Coronary artery (tissue), 2 donors: ENCODE data around the gene CAP1.

ENCODE experiments used
- DNase-seq: peaks from one replicate; pipeline ENCODE4 v3.0.0-alpha.2; 2017; ENCODE audit warnings: low spot score
- H3K27ac ChIP-seq, 2 donors: fragments of 200-600 bp; sonication (generic); one replicate each; pipeline ENCODE4 v1.5.1; 2016 to 2019
- H3K4me3 ChIP-seq: fragments of 200-600 bp; sonication (generic); 2 replicates; pipeline ENCODE4 v1.5.1; 2016; ENCODE audit warnings: mild to moderate bottlenecking, moderate library complexity
- CTCF ChIP-seq: fragments of 200-600 bp; sonication (generic); IDR thresholded peaks from one replicate; pipeline ENCODE4 v1.5.1; 2019; ENCODE audit warnings: antibody characterized with exemption

The CAP1 gene

GRCh38 chr1:40020447-40021085, 20.0 kb upstream of the CAP1 start:
- no peak for TF ChIP-seq CTCF
- Histone ChIP-seq H3K4me3 (no peak overlapping the region), H3K27ac (no peak overlapping the region)
- DNase-seq: no peak

- DNase-seq: no peak
- no peak for TF ChIP-seq CTCF
- Histone ChIP-seq H3K4me3 (no peak overlapping the region), H3K27ac (no peak overlapping the region)
These were observed 17.1 kb upstream of the CAP1 start for GRCh38 chr1:40023379-40023944.

- TF ChIP-seq CTCF: no peak
- Histone ChIP-seq H3K4me3 (no peak overlapping the region), H3K27ac (no peak overlapping the region)
- no peak for DNase-seq
These were observed 15.9 kb upstream of the CAP1 start for GRCh38 chr1:40024671-40025070.

- Histone ChIP-seq H3K27ac (no peak overlapping the region), H3K4me3 (no peak overlapping the region)
- DNase-seq: no peak
- no peak for TF ChIP-seq CTCF
These were observed 12.9 kb upstream of the CAP1 start for GRCh38 chr1:40027647-40028046.

- no peak for TF ChIP-seq CTCF
- Histone ChIP-seq H3K4me3 (no peak overlapping the region), H3K27ac (no peak overlapping the region)
- DNase-seq: no peak
These were observed 10.9 kb upstream of the CAP1 start for GRCh38 chr1:40029608-40030007.

- no peak for DNase-seq
- no peak overlapping the region for H3K27ac ChIP-seq
These were observed 9.9 kb upstream of the CAP1 start for GRCh38 chr1:40030528-40031135.

More at GRCh38 chr1:40030528-40031135, 9.9 kb upstream of the CAP1 start:
- TF ChIP-seq CTCF: no peak
- H3K4me3 ChIP-seq: no peak overlapping the region
